Ascending aorta (tissue), 2 donors: Measurements from ENCODE around the gene TUBG1. TPM values are rescaled to one million over a fixed set of nuclear protein-coding genes. Genes with fewer than 3 reads are reported as not detected.

Experiments
- DNase-seq, 2 donors: peaks; one replicate each; pipeline ENCODE4 v3.0.0-alpha.2; 2019; ENCODE audit warnings: low spot score in 2 of 2
- H3K27ac ChIP-seq, 2 donors: fragments of 200-600 bp; sonication (generic); one replicate each; pipeline ENCODE4 v1.5.1; 2016 to 2017; ENCODE audit warnings: mild to moderate bottlenecking in 1 of 2
- H3K27me3 ChIP-seq: fragments of 200-600 bp; sonication (generic); one replicate; pipeline ENCODE4 v1.5.1; 2017
- H3K36me3 ChIP-seq, 2 donors: fragments of 200-600 bp; sonication (generic); one replicate each; pipeline ENCODE4 v1.5.1; 2016
- H3K4me1 ChIP-seq, 2 donors: fragments of 200-600 bp; sonication (generic); one replicate each; pipeline ENCODE4 v1.5.1; 2016 to 2017; ENCODE audit warnings: mild to moderate bottlenecking in 1 of 2
- H3K4me3 ChIP-seq, 2 donors: fragments of 200-600 bp; sonication (generic); one replicate each; pipeline ENCODE4 v1.5.1; 2016 to 2017; ENCODE audit warnings: mild to moderate bottlenecking in 1 of 2
- H3K9me3 ChIP-seq, 2 donors: fragments of 200-600 bp; sonication (generic); one replicate each; pipeline ENCODE4 v1.5.1; 2016
- intact Hi-C: fragments of 100-400 bp; cut with DNase I; formaldehyde crosslinking; loops from one replicate; pipeline ENCODE4 v1.15.1; 2023
- total RNA-seq: library from RNA; depleted of rRNA; stranded (reverse); fragments of >200 nt; gene quantifications from one replicate; pipeline ENCODE4 v1.1.0, GENCODE V29; 2016
- TF ChIP-seq, protein P1 (sequence below), 3 experiments: fragments of 200-600 bp in 2 of 3; fragments of 450-650 bp in 1 of 3; sonication (generic) in 2 of 3; IDR thresholded peaks; one replicate each; pipeline ENCODE4 v1.5.1; 2016 to 2019; ENCODE audit warnings: antibody characterized with exemption in 3 of 3, mild to moderate bottlenecking in 1 of 3, moderate library complexity in 1 of 3

TUBG1 gene
- total RNA-seq, 1 donor from 2014 or later: 10.5 TPM

DNA sequence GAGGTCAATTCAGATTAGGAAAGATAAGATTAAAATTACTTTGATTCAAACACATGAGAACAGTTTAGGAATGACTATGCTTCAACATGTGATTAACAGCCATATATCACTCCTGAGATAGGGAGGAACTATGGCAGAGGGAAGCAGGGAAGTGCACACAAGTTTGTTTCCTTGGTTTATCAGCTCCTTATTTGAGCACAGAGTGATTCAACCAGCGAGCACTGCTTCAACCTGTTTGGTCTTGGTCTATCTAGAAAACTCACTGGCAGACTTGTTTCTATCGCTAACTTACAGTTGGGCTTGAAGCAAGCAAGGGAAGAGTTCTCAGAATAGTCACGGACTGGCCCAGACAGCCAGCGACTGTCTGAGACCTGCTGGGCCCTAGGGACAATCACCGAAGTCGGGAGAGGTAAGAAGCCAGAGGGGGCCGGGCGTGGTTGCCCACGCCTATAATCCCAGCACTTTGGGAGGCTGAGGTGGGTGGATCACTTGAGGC, 23.5 kb downstream of the TUBG1 start:
- no peaks in the 10 kb centered on the region for H3K4me1 ChIP-seq
- no peak overlapping the region for H3K27ac ChIP-seq
- intact Hi-C loops: no loop called here
- TF ChIP-seq, protein P1, sequence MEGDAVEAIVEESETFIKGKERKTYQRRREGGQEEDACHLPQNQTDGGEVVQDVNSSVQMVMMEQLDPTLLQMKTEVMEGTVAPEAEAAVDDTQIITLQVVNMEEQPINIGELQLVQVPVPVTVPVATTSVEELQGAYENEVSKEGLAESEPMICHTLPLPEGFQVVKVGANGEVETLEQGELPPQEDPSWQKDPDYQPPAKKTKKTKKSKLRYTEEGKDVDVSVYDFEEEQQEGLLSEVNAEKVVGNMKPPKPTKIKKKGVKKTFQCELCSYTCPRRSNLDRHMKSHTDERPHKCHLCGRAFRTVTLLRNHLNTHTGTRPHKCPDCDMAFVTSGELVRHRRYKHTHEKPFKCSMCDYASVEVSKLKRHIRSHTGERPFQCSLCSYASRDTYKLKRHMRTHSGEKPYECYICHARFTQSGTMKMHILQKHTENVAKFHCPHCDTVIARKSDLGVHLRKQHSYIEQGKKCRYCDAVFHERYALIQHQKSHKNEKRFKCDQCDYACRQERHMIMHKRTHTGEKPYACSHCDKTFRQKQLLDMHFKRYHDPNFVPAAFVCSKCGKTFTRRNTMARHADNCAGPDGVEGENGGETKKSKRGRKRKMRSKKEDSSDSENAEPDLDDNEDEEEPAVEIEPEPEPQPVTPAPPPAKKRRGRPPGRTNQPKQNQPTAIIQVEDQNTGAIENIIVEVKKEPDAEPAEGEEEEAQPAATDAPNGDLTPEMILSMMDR (IDR thresholded peaks at IDR 0.05): no peak
- no peak for DNase-seq
- no peak overlapping the region for H3K4me3 ChIP-seq
- H3K27me3 ChIP-seq: no peaks in the 10 kb centered on the region
- no peaks in the 10 kb centered on the region for H3K9me3 ChIP-seq
- no peaks in the 10 kb centered on the region for H3K36me3 ChIP-seq

DNA sequence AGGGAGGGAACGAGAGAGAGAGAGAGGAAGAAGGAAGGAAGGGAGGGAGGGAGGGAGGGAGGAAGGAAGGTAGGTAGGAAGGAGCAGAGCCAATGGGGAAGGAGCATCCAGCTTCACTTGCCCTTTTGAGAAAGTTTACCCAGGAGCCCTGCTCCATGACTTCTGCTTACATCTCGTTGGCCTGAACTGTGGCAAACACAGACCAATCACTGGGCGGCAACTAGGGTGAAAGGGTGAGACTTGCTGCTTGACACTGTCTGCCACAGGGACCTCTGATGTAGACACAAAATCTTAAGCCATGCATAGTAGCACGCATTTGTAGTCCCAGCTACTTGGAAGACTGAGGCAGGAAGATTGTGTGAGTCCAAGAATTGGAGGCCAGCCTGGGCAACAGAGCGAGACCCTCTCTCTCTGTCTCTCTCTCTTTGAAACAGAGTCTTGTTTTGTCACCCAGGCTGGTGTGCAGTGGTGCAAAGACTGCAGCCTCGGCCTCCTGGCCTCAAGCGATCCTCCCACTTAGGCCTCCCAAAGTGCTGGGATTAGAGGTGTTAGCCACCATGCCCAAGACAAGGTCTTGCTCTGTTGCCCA, 30.1 kb downstream of the TUBG1 start:
- no peak overlapping the region for H3K4me3 ChIP-seq
- no peaks in the 10 kb centered on the region for H3K4me1 ChIP-seq
- TF ChIP-seq, protein P1 (IDR thresholded peaks at IDR 0.05): no peak
- no peaks in the 10 kb centered on the region for H3K36me3 ChIP-seq
- no peaks in the 10 kb centered on the region for H3K9me3 ChIP-seq
- no peaks in the 10 kb centered on the region for H3K27me3 ChIP-seq
- intact Hi-C loops: no loop called here
- DNase-seq: no peak
- H3K27ac ChIP-seq: no peak overlapping the region

DNA sequence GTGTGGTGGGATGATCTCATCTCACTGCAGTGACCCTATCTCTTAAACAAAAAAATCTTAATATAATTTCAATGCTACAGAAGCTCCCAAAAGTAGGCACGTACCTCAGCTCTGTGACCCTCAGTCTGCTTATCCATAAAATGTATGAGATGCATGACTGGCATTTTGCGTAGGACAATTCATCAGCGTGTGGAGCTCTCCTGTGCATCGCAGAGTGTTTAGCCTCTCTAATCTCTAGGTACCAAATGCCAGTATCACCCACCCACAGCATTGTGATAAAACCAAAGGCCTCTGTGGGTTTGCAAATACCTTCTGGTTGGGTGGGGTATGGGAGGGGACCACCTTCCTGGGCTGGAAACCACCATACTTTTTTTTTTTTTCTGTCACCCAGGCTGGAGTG, 30.6 kb downstream of the TUBG1 start:
- DNase-seq: no peak
- intact Hi-C loops: no loop called here
- no peak overlapping the region for H3K27ac ChIP-seq
- TF ChIP-seq, protein P1 (IDR thresholded peaks at IDR 0.05): no peak
- no peaks in the 10 kb centered on the region for H3K9me3 ChIP-seq
- no peaks in the 10 kb centered on the region for H3K27me3 ChIP-seq
- no peaks in the 10 kb centered on the region for H3K36me3 ChIP-seq
- no peak overlapping the region for H3K4me3 ChIP-seq
- no peaks in the 10 kb centered on the region for H3K4me1 ChIP-seq

DNA sequence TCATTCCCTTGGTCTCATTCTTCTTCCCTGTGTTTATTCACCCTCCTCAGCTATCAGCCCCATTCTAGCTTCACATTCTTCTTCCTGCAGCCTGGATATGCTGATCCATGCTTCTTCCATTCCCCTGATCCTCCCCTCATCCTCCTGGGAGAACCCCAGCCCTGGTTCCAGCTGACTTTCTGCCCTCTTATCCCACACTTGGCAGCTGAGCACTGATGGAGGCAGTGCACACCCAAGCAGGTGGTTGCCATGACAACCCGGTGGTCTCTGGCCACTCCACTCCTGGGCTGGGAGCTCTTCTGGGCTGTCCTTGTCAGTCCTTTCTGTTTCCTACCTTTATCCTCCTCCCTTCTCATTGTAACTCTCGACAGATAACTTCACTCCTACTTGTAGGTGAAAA, 32.9 kb downstream of the TUBG1 start:
- intact Hi-C loops: no loop called here
- no peak for DNase-seq

DNA sequence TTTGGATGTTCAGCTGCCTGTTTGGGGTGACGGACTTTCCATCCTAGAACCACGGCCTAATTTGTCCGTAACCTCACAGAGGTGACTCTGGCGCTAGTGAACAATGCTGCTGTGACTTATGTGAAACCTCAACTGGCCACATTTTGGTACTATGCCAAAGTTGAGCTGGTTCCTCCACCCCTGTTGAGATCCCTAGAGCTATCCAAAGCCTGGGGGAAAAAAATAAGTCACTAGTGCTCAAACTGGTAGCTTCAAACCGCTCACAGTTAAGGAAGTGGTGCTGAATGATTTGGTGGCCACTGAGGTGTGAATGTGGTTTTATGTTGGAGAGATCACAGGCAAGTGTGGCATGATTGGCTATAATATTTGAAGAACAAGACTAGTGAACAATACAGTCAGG, 38.3 kb downstream of the TUBG1 start:
- TF ChIP-seq, protein P1 (IDR thresholded peaks at IDR 0.05): no peak
- H3K4me1 ChIP-seq: no peaks in the 10 kb centered on the region
- H3K4me3 ChIP-seq: no peak overlapping the region
- no peak overlapping the region for H3K27ac ChIP-seq
- H3K27me3 ChIP-seq: no peaks in the 10 kb centered on the region
- no peaks in the 10 kb centered on the region for H3K9me3 ChIP-seq
- DNase-seq: no peak
- no peaks in the 10 kb centered on the region for H3K36me3 ChIP-seq
- intact Hi-C loops: no loop called here

More for the DNA sequence above, 32.9 kb downstream of the TUBG1 start:
- TF ChIP-seq, protein P1 (IDR thresholded peaks at IDR 0.05): no peak
- Histone ChIP-seq H3K27me3 (no peaks in the 10 kb centered on the region), H3K4me3 (no peak overlapping the region), H3K4me1 (no peaks in the 10 kb centered on the region), H3K9me3 (no peaks in the 10 kb centered on the region), H3K27ac (no peak overlapping the region), H3K36me3 (no peaks in the 10 kb centered on the region)

DNA sequence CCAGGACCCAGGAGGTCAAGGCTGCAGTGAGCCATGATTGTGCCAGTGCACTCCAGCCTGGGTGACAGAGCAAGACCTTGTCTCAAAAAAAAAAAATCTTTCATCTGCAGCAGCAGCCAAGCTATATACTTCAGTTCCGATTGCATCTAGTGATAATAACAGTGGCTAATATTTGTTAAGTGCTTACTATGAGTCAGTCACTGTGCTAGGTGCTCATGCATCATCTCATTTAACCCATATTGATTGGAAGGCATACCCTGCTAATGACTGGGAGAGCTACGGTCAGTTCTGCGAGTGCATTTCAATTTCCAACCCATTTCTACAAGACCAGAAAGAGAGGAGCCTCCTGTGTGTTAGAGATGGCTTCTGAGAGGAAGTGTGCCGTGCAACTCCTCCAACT, 41.9 kb downstream of the TUBG1 start:
- no peaks in the 10 kb centered on the region for H3K36me3 ChIP-seq
- H3K4me1 ChIP-seq: peaks cover 4 to 7% of the 10 kb centered on the region in 2 donors
- intact Hi-C loops: no loop called here
- no peaks in the 10 kb centered on the region for H3K27me3 ChIP-seq
- no peaks in the 10 kb centered on the region for H3K9me3 ChIP-seq
- no peak for DNase-seq
- TF ChIP-seq, protein P1 (IDR thresholded peaks at IDR 0.05): no peak
- H3K27ac ChIP-seq: no peak overlapping the region
- H3K4me3 ChIP-seq: no peak overlapping the region
